CD4-positive, alpha-beta T cell treated with Interleukin-15 for 4 hours (primary cell): ENCODE measurements around the gene DEFB123.
"Not testable (repeated sequence)": the region's sequence is repeated elsewhere in the genome, so short reads cannot be mapped to it uniquely, and the experiment has no call there.

ENCODE experiments used
- DNase-seq: peaks from one replicate; pipeline ENCODE4 v3.0.0-alpha.2; 2020; ENCODE audit warnings: low spot score

Gene DEFB123

DNA sequence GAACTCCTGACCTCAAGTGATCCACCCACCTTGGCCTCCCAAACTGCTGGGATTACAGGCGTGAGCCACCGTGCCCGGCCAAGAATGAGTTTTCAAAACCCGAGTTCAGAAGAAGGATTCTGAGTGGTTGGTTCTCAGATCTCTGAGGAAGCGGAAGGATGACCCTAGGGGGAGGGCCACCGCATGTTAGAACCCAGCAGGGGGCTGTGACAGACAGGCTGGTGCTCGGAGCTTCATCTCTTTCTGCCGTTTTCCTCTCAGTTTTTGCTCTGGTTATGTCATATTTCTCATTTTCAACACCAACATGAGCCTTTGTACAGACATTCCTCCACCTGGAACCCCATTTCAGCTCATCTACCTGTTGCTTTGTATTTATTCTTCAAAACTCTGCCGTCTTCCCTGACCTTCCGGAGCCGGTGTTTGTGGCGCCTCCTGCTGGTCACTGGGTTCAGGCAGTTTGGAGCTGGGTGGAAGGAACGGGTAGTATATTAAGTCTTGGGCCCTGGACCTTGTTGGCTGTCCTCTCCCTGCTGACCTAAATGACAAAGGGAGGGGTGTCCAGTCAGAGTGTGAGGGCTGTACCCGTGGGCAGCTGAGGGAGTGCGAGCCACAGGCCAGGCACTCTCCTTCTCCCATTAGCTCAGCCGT, at the start of gene DEFB123:
DEFB123 (plus strand) TSS at position 621 of the 648 bp plus-strand sequence. CDS start 67 bp downstream, outside the sequence.
- no peak for DNase-seq

GRCh38 chr20:31392836-31393235, 47.6 kb upstream of the DEFB123 start:
- DNase-seq = no peak

GRCh38 chr20:31394900-31395299, 45.5 kb upstream of the DEFB123 start:
- DNase-seq = no peak

DNA sequence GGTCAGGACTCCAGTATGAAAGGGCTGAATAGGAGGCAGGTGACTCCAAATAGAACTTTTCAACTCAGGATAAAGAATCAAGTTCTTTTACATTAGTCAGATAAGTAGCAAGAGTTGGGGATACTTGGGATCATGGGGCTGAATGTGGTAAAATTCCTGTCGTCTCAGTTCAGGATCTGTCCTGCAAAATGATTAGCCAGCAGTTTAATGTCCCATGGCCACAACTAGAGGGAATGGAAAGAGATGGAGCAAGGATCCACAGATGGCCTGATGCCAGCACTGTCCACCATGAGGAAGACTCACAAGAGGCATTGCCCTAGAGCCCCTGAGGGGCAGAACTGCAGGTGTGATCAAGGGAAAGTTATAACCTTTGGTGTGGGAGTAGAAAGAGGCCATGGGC, 36.5 kb upstream of the DEFB123 start:
- no peak for DNase-seq

DNA sequence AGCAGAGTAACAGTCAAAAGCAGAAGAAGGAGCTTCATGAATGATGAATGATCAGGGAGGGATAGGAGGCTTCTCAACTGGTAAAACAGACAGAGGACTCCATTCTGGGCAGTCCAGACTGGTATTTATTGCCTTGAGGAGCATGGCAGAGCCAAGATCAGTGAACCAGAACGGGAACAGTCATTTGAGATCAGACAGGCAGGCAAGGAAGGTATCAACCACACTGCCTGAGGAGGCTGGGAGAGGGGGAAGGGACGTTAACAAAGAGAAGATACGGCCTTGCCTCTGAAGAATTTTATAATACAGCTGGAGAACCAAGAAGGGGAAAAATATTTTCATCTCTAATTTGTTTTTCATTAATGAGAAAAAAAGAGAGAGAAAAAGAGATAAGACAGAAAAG, 34.3 kb upstream of the DEFB123 start, which contains the start of gene DEFB121:
DEFB121 (minus strand) TSS at position 101 of the 400 bp plus-strand sequence; CDS start at position 38, 63 bp downstream.
- no peak for DNase-seq

DNA sequence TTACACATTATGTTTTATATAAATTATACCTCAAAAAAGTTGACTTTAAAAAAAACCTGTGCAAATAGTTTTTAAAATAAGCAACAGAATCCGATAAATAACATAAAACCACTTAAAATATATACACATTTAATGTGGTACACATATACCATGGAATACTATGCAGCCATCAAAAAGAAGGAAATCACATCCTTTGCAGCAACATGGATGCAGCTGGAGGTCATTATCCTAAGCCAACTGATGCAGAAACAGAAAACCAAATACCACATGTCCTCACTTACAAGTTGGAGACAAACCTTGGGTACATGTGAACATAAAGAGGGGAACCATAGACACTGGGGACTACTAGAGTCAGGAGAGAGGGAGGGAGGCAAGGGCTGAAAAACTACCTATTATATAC, 30.4 kb upstream of the DEFB123 start:
- no peak for DNase-seq

- no peak for DNase-seq
Observed at GRCh38 chr20:31414381-31414780, 26.1 kb upstream of the DEFB123 start.

DNA sequence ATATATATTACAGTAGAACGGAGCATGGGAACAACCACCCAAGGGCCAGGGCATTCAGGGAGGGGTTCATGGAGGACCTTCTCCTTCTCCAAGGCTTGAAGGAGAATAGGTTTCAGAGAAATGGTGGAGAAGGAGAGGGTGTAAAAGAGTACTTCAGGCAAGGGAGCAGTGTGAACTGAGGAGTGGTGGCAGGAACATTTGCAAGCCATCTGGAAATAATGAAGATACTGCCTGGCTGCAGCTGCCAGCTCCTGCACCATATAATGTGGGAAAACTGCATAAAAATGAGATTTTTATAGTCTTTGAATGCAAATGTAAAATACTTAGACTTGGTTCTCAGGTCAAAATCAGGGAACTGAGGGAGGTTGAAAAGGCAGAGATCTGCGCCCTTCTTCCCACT, 24.8 kb upstream of the DEFB123 start:
- no peak for DNase-seq

DNA sequence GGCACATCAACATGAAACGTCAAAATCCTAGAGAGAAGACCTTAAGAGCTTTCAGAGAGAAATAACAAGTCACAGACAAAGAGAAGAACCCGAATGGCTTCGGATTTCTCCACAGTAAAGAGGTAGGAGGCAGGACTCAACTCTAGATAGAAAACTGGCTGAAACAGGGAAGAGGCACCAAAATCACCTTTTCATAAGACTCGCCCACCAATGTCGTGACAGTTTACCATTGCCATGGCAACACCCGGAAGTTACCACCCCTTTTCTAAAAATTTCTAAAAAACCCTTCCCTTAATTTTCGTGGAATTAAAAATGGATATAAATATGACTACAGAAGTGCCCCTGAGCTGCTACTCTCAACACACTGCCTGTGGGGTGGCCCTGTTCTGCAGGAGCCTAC, 22.1 kb upstream of the DEFB123 start:
- no peak for DNase-seq

DNA sequence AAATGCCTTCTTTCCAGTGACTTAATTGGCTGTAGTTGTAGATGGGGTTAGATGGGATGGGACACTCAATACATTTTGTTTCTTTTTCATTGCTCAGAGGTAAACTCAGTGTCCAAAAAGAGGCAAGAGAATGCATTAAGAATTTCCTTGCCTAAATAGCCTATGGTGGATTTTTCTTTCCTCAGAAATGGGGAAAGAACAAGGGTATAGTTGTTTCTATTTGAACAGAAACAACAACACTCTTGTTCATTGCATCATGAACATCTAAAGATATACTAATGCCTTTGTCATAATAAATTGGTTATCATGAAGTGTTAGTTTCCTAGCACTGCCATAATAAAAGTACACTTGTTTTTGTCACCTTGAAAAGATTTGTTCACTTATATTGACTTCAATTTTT, 14.6 kb upstream of the DEFB123 start:
- no peak for DNase-seq

DNA sequence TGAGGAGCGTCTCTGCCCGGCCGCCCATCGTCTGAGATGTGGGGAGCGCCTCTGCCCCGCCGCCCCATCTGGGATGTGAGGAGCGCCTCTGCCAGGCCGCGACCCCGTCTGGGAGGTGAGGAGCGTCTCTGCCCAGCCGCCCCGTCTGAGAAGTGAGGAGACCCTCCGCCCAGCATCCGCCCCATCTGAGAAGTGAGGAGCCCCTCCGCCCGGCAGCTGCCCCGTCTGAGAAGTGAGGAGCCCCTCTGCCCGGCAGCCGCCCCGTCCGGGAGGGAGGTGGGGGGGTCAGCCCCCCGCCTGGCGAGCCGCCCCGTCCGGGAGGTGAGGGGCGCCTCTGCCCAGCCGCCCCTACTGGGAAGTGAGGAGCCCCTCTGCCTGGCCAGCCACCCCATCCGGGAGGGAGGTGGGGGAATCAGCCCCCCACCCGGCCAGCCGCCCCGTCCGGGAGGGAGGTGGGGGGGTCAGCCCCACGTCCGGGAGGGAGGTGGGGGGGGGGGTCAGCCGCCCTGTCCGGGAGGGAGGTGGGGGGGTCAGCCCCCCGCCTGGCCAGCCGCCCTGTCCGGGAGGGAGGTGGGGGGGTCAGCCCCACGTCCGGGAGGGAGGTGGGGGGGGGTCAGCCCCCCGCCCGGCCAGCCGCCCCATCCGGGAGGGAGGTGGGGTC, 13.4 kb upstream of the DEFB123 start:
- DNase-seq = not testable (repeated sequence)

GRCh38 chr20:31427576-31427975, 12.9 kb upstream of the DEFB123 start:
- not testable (repeated sequence) for DNase-seq

DNA sequence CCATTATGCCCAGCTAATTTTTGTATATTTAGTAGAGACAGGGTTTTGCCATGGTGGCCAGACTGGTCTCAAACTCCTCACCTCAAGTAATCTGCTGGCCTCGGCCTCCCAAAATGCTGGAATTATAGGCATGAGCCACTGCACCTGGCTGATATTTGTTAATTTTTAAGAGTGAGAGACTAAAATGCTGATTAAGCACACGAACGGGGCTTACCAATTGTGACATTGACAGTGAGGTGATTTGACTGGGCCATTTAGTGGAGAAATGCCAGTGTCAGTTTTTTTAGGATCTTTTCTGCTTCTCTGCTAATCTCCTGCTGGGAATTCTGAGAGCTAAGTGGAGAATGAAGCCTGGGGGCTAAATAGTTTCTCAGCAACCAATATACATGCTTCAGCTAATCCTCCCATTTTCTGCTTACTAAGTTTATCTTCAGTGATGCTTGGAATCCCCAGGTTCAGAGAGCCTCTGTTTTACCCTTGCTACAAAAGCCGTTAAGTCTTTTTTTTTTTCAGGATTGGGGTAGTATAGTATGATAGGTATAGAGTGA, 9.8 kb upstream of the DEFB123 start:
- DNase-seq = no peak

GRCh38 chr20:31446084-31446819, 5.8 kb downstream of the DEFB123 start:
- DNase-seq = no peak

- no peak for DNase-seq
Observed at GRCh38 chr20:31449511-31450414, 9.3 kb downstream of the DEFB123 start.

GRCh38 chr20:31452575-31452974, 12.1 kb downstream of the DEFB123 start:
- DNase-seq = no peak

GRCh38 chr20:31454361-31454760, 13.9 kb downstream of the DEFB123 start:
- no peak for DNase-seq

GRCh38 chr20:31470946-31471345, 30.5 kb downstream of the DEFB123 start:
- not testable (repeated sequence) for DNase-seq

DNA sequence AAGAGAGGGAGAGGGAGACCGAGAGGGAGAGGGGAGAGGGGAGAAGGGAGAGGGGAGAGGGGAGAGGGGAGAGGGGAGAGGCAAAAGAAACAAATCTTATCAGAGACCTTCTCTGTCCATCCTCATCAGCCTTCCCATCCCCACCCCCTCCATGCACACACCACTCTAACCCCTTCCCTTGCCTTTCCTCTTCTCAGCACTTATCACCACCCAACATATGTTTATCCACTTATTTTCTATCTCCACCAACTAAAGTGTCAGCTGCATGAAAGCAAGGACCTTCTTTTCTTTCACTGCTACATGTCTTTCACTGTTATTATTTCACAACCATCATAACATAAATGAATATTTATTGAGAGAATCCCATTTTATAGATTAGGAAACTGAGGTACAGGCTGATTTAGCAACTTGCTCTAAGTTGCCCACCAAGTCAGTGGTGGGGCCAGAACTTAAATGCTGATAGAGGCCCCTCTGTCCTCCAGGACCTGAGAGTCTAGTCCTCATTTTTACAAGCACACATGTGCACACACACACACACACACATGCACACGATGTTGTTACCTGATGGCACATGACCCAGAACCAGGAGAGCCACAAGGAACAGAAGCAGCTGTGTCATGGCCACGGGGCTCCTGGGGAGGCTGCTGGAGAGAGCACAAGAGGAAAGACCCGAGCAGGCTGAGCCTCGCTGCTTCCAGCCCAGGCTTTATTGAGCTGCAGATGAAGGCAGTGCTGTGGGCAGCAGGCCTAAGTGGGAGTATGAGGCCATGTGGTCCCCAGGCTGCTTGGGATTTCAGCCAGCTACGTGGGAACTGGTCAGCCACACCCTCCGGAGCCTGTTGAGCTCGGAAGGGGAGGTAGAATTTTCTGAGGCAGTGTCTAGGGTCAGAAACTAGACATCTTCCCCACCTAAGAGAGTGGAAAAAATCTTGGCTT, 32.2 kb downstream of the DEFB123 start:
- no peak for DNase-seq

GRCh38 chr20:31473331-31474096, 33.1 kb downstream of the DEFB123 start:
- no peak for DNase-seq
